8988T (cell line): ENCODE results near the gene ANKRD35.

Experiments used
- DNase-seq: peaks from one replicate; pipeline ENCODE4 v3.0.0; 2011

The ANKRD35 gene

GRCh38 chr1:145895471-145895870, 9.8 kb upstream of the ANKRD35 start:
- DNase-seq, result no peak

- DNase-seq, result no peak
Measured at GRCh38 chr1:145893306-145894055, 7.8 kb upstream of the ANKRD35 start.

GRCh38 chr1:145892486-145893087, 6.9 kb upstream of the ANKRD35 start:
- DNase-seq, result no peak

GRCh38 chr1:145891587-145892485, 6.2 kb upstream of the ANKRD35 start:
- peak; percentile 83 for DNase-seq

GRCh38 chr1:145891143-145891542, 5.5 kb upstream of the ANKRD35 start:
- no peak for DNase-seq

GRCh38 chr1:145889722-145890121, 4.1 kb upstream of the ANKRD35 start:
- DNase-seq, result no peak

- no peak for DNase-seq
Measured at GRCh38 chr1:145887631-145888030, 2.0 kb upstream of the ANKRD35 start.

- no peak for DNase-seq
Measured at GRCh38 chr1:145886816-145887215, 1.1 kb upstream of the ANKRD35 start.

GRCh38 chr1:145886390-145886789, 724 bp upstream of the ANKRD35 start:
- DNase-seq, result no peak

GRCh38 chr1:145884675-145885074, 991 bp downstream of the ANKRD35 start:
- no peak for DNase-seq

- DNase-seq, result no peak
Measured at GRCh38 chr1:145879775-145880174, 5.9 kb downstream of the ANKRD35 start.

- DNase-seq, result no peak
Measured at GRCh38 chr1:145878724-145879123, 6.9 kb downstream of the ANKRD35 start.

GRCh38 chr1:145877923-145878486, 7.7 kb downstream of the ANKRD35 start:
- DNase-seq, result no peak

GRCh38 chr1:145874646-145875045, 11.0 kb downstream of the ANKRD35 start:
- no peak for DNase-seq

GRCh38 chr1:145871994-145872924, 13.4 kb downstream of the ANKRD35 start:
- DNase-seq, result no peak

- DNase-seq, result no peak
Measured at GRCh38 chr1:145868232-145868631, 17.4 kb downstream of the ANKRD35 start.

- no peak for DNase-seq
Measured at GRCh38 chr1:145863282-145864018, 22.2 kb downstream of the ANKRD35 start.

GRCh38 chr1:145859491-145860023, 26.1 kb downstream of the ANKRD35 start:
- DNase-seq, result peak; percentile 88

- DNase-seq, result peak; percentile 97
Measured at GRCh38 chr1:145858901-145859490, 26.7 kb downstream of the ANKRD35 start, which contains the start of gene PIAS3. Gene PIAS3, minus strand, starts transcription at chr1:145859081. Its CDS starts 91 bp downstream, at chr1:145858990.

GRCh38 chr1:145858238-145858900, 27.3 kb downstream of the ANKRD35 start:
- no peak for DNase-seq
